ENCODE data around the gene DES. TPM values are rescaled to one million over a fixed set of nuclear protein-coding genes. Genes with fewer than 3 reads are reported as not detected.

The DES gene
- total and polyA plus RNA-seq, 2 of the 13 experiments (the other 11 are each of a cell fraction or from before 2014, with no cell fraction given), result not detected

- no peak for TF ChIP-seq ZBTB1 (CRISPR knock-in tag; IDR thresholded peaks at IDR 0.05; ENCODE audit: borderline replicate concordance)
- TF ChIP-seq CHD4 (IDR thresholded peaks at IDR 0.05; ENCODE audit: borderline replicate concordance, low read length), result no peak
- no peak for TF ChIP-seq MTF2 (CRISPR knock-in tag; IDR thresholded peaks at IDR 0.05; ENCODE audit: borderline replicate concordance)
- TF ChIP-seq RXRA (CRISPR knock-in tag; IDR thresholded peaks at IDR 0.05), result no peak
- TF ChIP-seq SRSF4 (IDR thresholded peaks at IDR 0.05; ENCODE audit: low read depth, low read length, poor library complexity, severe bottlenecking), result no peak
- no peak for TF ChIP-seq STAT5B (CRISPR knock-in tag; IDR thresholded peaks at IDR 0.05)
- no peak for TF ChIP-seq ZC3H4 (CRISPR knock-in tag; IDR thresholded peaks at IDR 0.05; ENCODE audit: borderline replicate concordance)
- no peak for TF ChIP-seq ZNF414 (CRISPR knock-in tag; IDR thresholded peaks at IDR 0.05)
- no peak for TF ChIP-seq TBX3 (IDR thresholded peaks at IDR 0.05; ENCODE audit: borderline replicate concordance)
- TF ChIP-seq ZHX1 (CRISPR knock-in tag; IDR thresholded peaks at IDR 0.05; ENCODE audit: low read depth), result no peak
- peak; percentile 66; the same call in 1 of the 2 replicates for TF ChIP-seq SMAD1 (CRISPR knock-in tag; IDR thresholded peaks at IDR 0.05; ENCODE audit: borderline replicate concordance, low read depth)
- 0 out of 2 replicates have a peak, but pooled peaks have one; percentile 31 for TF ChIP-seq HMG20B (CRISPR knock-in tag; conservative IDR thresholded peaks at IDR 0.05)
- no peak for TF ChIP-seq POGK (CRISPR knock-in tag; conservative IDR thresholded peaks at IDR 0.05)
- no peak for TF ChIP-seq NKX3-1 (CRISPR knock-in tag; IDR thresholded peaks at IDR 0.05)
- TF ChIP-seq CTCF (CRISPR knock-in tag; IDR thresholded peaks at IDR 0.05), result peak; percentile 91
- TF ChIP-seq FOXO4 (CRISPR knock-in tag; conservative IDR thresholded peaks at IDR 0.05), result no peak
- no peak for TF ChIP-seq ZBTB7A (CRISPR knock-in tag; IDR thresholded peaks at IDR 0.05)
- peak; percentile 21; the same call in 1 of the 2 replicates for TF ChIP-seq CBFB (CRISPR knock-in tag; IDR thresholded peaks at IDR 0.05)
- no peak for TF ChIP-seq RORA (CRISPR knock-in tag; IDR thresholded peaks at IDR 0.05)
- TF ChIP-seq MYC (CRISPR knock-in tag; IDR thresholded peaks at IDR 0.05; ENCODE audit: borderline replicate concordance), result peak; percentile 38; the same call in 1 of the 2 replicates
- TF ChIP-seq FOXO1 (CRISPR knock-in tag; IDR thresholded peaks at IDR 0.05), result no peak; the same call in 1 of the 2 replicates
These were observed 41.5 kb downstream of the DES start (continued) for GRCh38 chr2:219459460-219460311.

Measured in HepG2 (cell line).